SK-N-SH treated with all-trans-retinoic acid at 6 μM for 48 hours (cell line): Measurements from ENCODE around the gene PCSK5.

Experiments used
- ISL1 ChIP-seq: fragments of 250-450 bp; sonication (Bioruptor Pico); IDR thresholded peaks from 2 replicates; pipeline ENCODE4 v2.1.2; 2022; ENCODE audit warnings: mild to moderate bottlenecking, moderate library complexity
- PPARA ChIP-seq: fragments of 250-450 bp; sonication (Bioruptor Pico); IDR thresholded peaks from 2 replicates; pipeline ENCODE4 v1.5.0; 2020; ENCODE audit warnings: mild to moderate bottlenecking, borderline replicate concordance
- SNAI2 ChIP-seq: fragments of 250-450 bp; sonication (Bioruptor Pico); IDR thresholded peaks from 2 replicates; pipeline ENCODE4 v1.5.0; 2020; ENCODE audit warnings: mild to moderate bottlenecking, moderate library complexity
- TCF4 ChIP-seq: fragments of 250-450 bp; sonication (Bioruptor Pico); IDR thresholded peaks from 2 replicates; pipeline ENCODE4 v1.8.0; 2021; ENCODE audit warnings: mild to moderate bottlenecking, moderate library complexity, borderline replicate concordance
- ZC3H10 ChIP-seq: fragments of 250-450 bp; sonication (Bioruptor Pico); IDR thresholded peaks from 2 replicates; pipeline ENCODE4 v1.5.1; 2021; ENCODE audit warnings: mild to moderate bottlenecking, moderate library complexity
- ZFP30 ChIP-seq: fragments of 450-650 bp; formaldehyde crosslinking; IDR thresholded peaks from 2 replicates; pipeline ENCODE4 v1.5.0; 2022; ENCODE audit warnings: mild to moderate bottlenecking, moderate library complexity
- ZNF565 ChIP-seq: fragments of 450-650 bp; formaldehyde crosslinking; conservative IDR thresholded peaks from 2 replicates; pipeline ENCODE4 v1.5.0; 2020; ENCODE audit warnings: low read depth, mild to moderate bottlenecking, moderate library complexity
- ZNF70 ChIP-seq: fragments of 450-650 bp; formaldehyde crosslinking; IDR thresholded peaks from 2 replicates; pipeline ENCODE4 v1.5.0; 2020; ENCODE audit warnings: mild to moderate bottlenecking, moderate library complexity
- TF ChIP-seq, protein P1 (sequence below): fragments of 250-450 bp; sonication (Bioruptor Pico); IDR thresholded peaks from 2 replicates; pipeline ENCODE4 v1.8.0; 2020; ENCODE audit warnings: mild to moderate bottlenecking, moderate library complexity, borderline replicate concordance
- TF ChIP-seq, protein P2 (sequence below): fragments of 250-450 bp; sonication (Bioruptor Pico); IDR thresholded peaks from 2 replicates; pipeline ENCODE4 v1.5.0; 2020; ENCODE audit warnings: mild to moderate bottlenecking, moderate library complexity

DNA sequence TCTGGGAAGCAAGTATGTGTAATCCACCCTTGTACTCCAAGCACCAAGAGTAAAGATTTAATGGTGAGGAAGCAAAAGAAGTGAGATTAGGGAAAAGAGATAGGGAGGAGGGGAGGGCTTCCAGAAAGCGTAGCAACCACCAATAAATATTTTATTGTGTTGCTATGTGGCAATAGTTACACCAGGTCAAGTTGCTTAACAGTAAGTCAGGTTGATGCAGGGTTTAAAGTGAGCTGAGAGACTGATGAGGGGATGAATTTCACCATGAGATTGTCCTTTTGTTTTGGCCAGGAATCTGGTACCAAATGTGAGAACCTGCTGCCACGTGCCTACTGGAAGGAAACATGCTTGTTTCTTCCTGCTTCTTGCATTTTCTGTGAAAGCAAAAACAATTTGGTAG is 62.7 kb downstream of the PCSK5 start:
- no peak for TF ChIP-seq ZC3H10 (CRISPR knock-in tag)
- TF ChIP-seq ISL1 (CRISPR knock-in tag) = no peak
- no peak for TF ChIP-seq ZNF70
- TF ChIP-seq, protein P1, sequence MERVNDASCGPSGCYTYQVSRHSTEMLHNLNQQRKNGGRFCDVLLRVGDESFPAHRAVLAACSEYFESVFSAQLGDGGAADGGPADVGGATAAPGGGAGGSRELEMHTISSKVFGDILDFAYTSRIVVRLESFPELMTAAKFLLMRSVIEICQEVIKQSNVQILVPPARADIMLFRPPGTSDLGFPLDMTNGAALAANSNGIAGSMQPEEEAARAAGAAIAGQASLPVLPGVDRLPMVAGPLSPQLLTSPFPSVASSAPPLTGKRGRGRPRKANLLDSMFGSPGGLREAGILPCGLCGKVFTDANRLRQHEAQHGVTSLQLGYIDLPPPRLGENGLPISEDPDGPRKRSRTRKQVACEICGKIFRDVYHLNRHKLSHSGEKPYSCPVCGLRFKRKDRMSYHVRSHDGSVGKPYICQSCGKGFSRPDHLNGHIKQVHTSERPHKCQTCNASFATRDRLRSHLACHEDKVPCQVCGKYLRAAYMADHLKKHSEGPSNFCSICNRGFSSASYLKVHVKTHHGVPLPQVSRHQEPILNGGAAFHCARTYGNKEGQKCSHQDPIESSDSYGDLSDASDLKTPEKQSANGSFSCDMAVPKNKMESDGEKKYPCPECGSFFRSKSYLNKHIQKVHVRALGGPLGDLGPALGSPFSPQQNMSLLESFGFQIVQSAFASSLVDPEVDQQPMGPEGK (CRISPR knock-in tag) = no peak
- no peak for TF ChIP-seq SNAI2 (CRISPR knock-in tag)
- no peak for TF ChIP-seq PPARA
- TF ChIP-seq, protein P2, sequence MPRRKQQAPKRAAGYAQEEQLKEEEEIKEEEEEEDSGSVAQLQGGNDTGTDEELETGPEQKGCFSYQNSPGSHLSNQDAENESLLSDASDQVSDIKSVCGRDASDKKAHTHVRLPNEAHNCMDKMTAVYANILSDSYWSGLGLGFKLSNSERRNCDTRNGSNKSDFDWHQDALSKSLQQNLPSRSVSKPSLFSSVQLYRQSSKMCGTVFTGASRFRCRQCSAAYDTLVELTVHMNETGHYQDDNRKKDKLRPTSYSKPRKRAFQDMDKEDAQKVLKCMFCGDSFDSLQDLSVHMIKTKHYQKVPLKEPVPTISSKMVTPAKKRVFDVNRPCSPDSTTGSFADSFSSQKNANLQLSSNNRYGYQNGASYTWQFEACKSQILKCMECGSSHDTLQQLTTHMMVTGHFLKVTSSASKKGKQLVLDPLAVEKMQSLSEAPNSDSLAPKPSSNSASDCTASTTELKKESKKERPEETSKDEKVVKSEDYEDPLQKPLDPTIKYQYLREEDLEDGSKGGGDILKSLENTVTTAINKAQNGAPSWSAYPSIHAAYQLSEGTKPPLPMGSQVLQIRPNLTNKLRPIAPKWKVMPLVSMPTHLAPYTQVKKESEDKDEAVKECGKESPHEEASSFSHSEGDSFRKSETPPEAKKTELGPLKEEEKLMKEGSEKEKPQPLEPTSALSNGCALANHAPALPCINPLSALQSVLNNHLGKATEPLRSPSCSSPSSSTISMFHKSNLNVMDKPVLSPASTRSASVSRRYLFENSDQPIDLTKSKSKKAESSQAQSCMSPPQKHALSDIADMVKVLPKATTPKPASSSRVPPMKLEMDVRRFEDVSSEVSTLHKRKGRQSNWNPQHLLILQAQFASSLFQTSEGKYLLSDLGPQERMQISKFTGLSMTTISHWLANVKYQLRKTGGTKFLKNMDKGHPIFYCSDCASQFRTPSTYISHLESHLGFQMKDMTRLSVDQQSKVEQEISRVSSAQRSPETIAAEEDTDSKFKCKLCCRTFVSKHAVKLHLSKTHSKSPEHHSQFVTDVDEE (CRISPR knock-in tag) = no peak
- no peak for TF ChIP-seq TCF4 (CRISPR knock-in tag)
- no peak for TF ChIP-seq ZNF565 (CRISPR knock-in tag)
- TF ChIP-seq ZFP30 (CRISPR knock-in tag) = no peak
